A673 (cell line): Measurements from ENCODE around the gene ZSWIM3. TPM values are rescaled to one million over a fixed set of nuclear protein-coding genes. Genes with fewer than 3 reads are reported as not detected.

Source experiments
- BruUV-seq: library from RNA; stranded (reverse); fragments of 400-500 nt; replicated peaks from 2 replicates; lab custom pipeline; 2021; lab: Mats Ljungman, UMichigan
- CTCF ChIA-PET: fragments of 300-600 bp; sonication (Branson Sonifier 250); formaldehyde crosslinking; loops from one replicate; lab custom pipeline; 2022; ENCODE audit warnings: antibody characterized with exemption; lab: Charles Lee
- POLR2A ChIA-PET: fragments of 300-600 bp; sonication (Branson Sonifier 250); formaldehyde crosslinking; loops from one replicate; lab custom pipeline; 2022; ENCODE audit warnings: antibody characterized with exemption; ENCODE audit not compliant: low non-redundant PET; lab: Charles Lee
- DNase-seq: peaks from one replicate; pipeline ENCODE4 v3.0.0-alpha.2; 2015; ENCODE audit warnings: low spot score
- H3K27ac ChIP-seq: fragments of 200-600 bp; sonication (generic); 2 replicates; pipeline ENCODE4 v1.5.1; 2016; ENCODE audit warnings: mixed run types, low read depth, mild to moderate bottlenecking, mixed read lengths, antibody characterized with exemption, low read length; ENCODE audit not compliant: poor library complexity, severe bottlenecking
- H3K27me3 ChIP-seq: fragments of 200-600 bp; sonication (generic); replicated peaks from 2 replicates; pipeline ENCODE4 v1.6.1; 2017; ENCODE audit warnings: mixed run types, low read depth, mild to moderate bottlenecking, mixed read lengths, antibody characterized with exemption, low read length; ENCODE audit not compliant: insufficient read depth, poor library complexity
- H3K36me3 ChIP-seq: fragments of 200-600 bp; sonication (generic); 2 replicates; pipeline ENCODE4 v1.6.1; 2016; ENCODE audit warnings: mixed run types, mild to moderate bottlenecking, mixed read lengths, antibody characterized with exemption, low read length; ENCODE audit not compliant: insufficient read depth, poor library complexity, severe bottlenecking
- H3K4me1 ChIP-seq: fragments of 200-600 bp; sonication (generic); 2 replicates; pipeline ENCODE4 v1.6.1; 2017; ENCODE audit warnings: mixed run types, mild to moderate bottlenecking, mixed read lengths, antibody characterized with exemption, low read length; ENCODE audit not compliant: insufficient read depth, poor library complexity, severe bottlenecking
- H3K4me3 ChIP-seq: fragments of 200-600 bp; sonication (generic); 2 replicates; pipeline ENCODE4 v1.5.1; 2016; ENCODE audit warnings: low read depth, mixed run types, mild to moderate bottlenecking, mixed read lengths, low read length; ENCODE audit not compliant: poor library complexity, severe bottlenecking
- H3K9me3 ChIP-seq: fragments of 200-600 bp; sonication (generic); 2 replicates; pipeline ENCODE4 v1.6.1; 2016; ENCODE audit warnings: mixed run types, low read depth, mild to moderate bottlenecking, mixed read lengths, antibody characterized with exemption, low read length; ENCODE audit not compliant: poor library complexity, severe bottlenecking
- EZH2 ChIP-seq: fragments of 200-600 bp; sonication (generic); IDR thresholded peaks from 2 replicates; pipeline ENCODE4 v1.6.1; 2017; ENCODE audit warnings: borderline replicate concordance, low read depth, mild to moderate bottlenecking, mixed read lengths, antibody characterized with exemption, low read length; ENCODE audit not compliant: poor library complexity, severe bottlenecking
- intact Hi-C: fragments of 100-400 bp; cut with micrococcal nuclease; formaldehyde crosslinking; loops from one replicate; pipeline ENCODE4 v1.10.0; 2022; ENCODE audit not compliant: unreplicated experiment
- total RNA-seq: library from RNA; stranded (reverse); gene quantifications from 2 replicates; pipeline ENCODE4 v1.2.3, GENCODE V29; 2021
- TF ChIP-seq, protein P1 (sequence below): fragments of 300-800, 200-600 bp; sonication (generic); conservative IDR thresholded peaks from 2 replicates; pipeline ENCODE4 v1.5.1; 2017; ENCODE audit warnings: low read depth, mild to moderate bottlenecking, antibody characterized with exemption, low read length, moderate library complexity, mixed read lengths

ZSWIM3 gene
- total RNA-seq, 1 experiment from 2014 or later, result 2.6 TPM

DNA sequence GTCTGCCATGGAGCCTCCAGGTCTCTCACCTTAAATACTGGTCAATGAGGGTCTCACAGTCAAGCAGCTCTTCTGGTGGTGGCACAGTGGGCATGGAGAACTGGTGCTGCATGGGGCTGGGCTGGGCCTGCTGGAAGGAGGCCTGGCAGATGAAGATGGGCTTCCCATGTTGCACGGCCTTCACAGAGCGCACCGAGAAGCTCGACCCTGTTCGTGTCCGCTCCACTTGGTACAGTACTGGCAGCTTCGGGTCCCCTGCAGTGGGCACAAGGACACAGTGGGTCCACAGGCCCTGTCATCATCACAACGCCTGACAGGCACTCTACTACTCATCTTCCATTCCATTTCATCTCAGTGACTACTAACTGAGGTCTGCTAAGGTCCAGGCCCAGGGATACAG lies 9.0 kb upstream of the ZSWIM3 start:
- Histone ChIP-seq H3K9me3 (no peaks in the 10 kb centered on the region), H3K27me3 (no peaks in the 10 kb centered on the region), H3K4me3 (no peak overlapping the region), H3K27ac (no peak overlapping the region), H3K4me1 (no peaks in the 10 kb centered on the region), H3K36me3 (peaks cover 14% of the 10 kb centered on the region)
- no peak for DNase-seq
- CTCF ChIA-PET, result no interaction called here
- POLR2A ChIA-PET, result no interaction called here
- BruUV-seq, result no TSS peak
- intact Hi-C loops, result no loop called here
- no peak for TF ChIP-seq EZH2
- TF ChIP-seq, protein P1, sequence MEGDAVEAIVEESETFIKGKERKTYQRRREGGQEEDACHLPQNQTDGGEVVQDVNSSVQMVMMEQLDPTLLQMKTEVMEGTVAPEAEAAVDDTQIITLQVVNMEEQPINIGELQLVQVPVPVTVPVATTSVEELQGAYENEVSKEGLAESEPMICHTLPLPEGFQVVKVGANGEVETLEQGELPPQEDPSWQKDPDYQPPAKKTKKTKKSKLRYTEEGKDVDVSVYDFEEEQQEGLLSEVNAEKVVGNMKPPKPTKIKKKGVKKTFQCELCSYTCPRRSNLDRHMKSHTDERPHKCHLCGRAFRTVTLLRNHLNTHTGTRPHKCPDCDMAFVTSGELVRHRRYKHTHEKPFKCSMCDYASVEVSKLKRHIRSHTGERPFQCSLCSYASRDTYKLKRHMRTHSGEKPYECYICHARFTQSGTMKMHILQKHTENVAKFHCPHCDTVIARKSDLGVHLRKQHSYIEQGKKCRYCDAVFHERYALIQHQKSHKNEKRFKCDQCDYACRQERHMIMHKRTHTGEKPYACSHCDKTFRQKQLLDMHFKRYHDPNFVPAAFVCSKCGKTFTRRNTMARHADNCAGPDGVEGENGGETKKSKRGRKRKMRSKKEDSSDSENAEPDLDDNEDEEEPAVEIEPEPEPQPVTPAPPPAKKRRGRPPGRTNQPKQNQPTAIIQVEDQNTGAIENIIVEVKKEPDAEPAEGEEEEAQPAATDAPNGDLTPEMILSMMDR, result no peak

DNA sequence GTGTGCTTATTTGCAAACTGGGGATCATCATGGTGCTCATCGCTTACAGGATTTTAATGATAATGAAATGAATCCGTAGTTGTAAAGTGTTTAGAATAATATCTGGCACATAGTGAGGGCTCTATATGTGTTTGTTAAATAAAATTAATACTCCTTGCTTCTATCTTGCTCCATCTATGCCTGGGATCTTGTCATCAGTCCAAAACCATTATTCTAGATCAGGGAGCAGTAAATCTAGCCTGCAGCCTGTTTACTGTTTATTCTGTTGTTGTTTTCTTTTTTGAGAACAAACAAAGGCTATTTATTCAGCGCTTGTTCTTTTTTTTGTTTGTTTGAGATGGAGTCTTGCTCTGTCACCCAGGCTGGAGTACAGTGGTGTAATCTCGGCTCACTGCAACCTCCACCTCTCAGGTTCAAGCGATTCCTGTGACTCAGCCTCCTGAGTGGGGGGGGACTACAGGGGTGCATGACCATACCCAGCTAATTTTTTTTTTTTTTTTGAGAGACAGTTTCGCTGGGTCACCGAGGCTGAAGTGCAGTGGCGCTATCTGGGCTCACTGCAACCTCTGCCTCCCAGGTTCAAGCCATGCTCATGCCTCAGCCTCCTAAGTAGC lies 8.3 kb upstream of the ZSWIM3 start:
- Histone ChIP-seq H3K36me3 (peaks cover 7% of the 10 kb centered on the region), H3K9me3 (no peaks in the 10 kb centered on the region), H3K4me1 (no peaks in the 10 kb centered on the region), H3K27ac (no peak overlapping the region), H3K27me3 (no peaks in the 10 kb centered on the region), H3K4me3 (no peak overlapping the region)
- BruUV-seq, result no TSS peak
- no peak for DNase-seq
- no peak for TF ChIP-seq EZH2
- TF ChIP-seq, protein P1, result no peak
- intact Hi-C loops, result no loop called here
- ChIA-PET CTCF (no interaction called here), POLR2A (interaction anchor here (0.6 to 0.7 kb wide), 2 partner anchors 9 to 234 kb away, joined by 3 to 5 read pairs; no protein-coding TSS in a partner anchor)

GRCh38 chr20:45850238-45850637 lies 7.2 kb upstream of the ZSWIM3 start:
- CTCF ChIA-PET, result no interaction called here
- TF ChIP-seq EZH2, result no peak
- TF ChIP-seq, protein P1, result no peak
- Histone ChIP-seq H3K4me3 (no peak overlapping the region), H3K4me1 (no peaks in the 10 kb centered on the region), H3K9me3 (no peaks in the 10 kb centered on the region), H3K27me3 (no peaks in the 10 kb centered on the region), H3K27ac (no peak overlapping the region), H3K36me3 (peaks cover 6% of the 10 kb centered on the region)
- POLR2A ChIA-PET, result no interaction called here
- BruUV-seq, result no TSS peak
- intact Hi-C loops, result no loop called here
- DNase-seq, result no peak
